Left forelimb (tissue), 1 donor: ENCODE results near the gene SETDB2.
A peak's percentile ranks its signal among the peaks of the same experiment; 100 is the strongest.
"Not testable (repeated sequence)": the region's sequence is repeated elsewhere in the genome, so short reads cannot be mapped to it uniquely, and the experiment has no call there.

Experiments
- DNase-seq: peaks from one replicate; pipeline ENCODE4 v3.0.0-alpha.2; 2018; ENCODE audit warnings: low spot score

Gene SETDB2

DNA sequence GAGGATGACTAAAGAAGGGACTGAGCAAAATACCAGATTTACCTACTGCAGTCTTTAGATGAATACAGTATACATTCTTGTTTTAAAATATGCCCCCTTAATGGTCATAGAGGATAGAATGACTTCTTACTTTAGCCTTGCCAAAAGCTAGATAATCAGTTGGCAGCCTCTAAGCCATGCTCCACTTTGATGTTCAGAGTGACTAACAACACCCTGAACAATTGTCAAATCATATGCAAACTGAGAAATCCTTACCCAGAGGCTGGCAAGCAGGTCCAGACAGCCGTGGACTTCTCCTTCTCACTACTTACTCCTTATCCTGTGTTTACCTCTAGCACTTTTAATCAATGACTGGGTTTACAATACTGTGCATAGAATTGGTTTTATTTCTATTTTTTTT is 28.1 kb downstream of the SETDB2 start:
- no peak for DNase-seq

DNA sequence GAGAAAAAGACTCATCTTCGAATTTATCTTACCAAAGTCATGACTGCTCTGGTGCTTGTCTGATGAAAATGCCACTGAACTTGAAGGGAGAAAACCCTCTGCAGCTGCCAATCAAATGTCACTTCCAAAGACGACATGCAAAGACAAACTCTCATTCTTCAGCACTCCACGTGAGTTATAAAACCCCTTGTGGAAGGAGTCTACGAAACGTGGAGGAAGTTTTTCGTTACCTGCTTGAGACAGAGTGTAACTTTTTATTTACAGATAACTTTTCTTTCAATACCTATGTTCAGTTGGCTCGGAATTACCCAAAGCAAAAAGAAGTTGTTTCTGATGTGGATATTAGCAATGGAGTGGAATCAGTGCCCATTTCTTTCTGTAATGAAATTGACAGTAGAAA is 32.5 kb downstream of the SETDB2 start:
- DNase-seq = no peak

DNA sequence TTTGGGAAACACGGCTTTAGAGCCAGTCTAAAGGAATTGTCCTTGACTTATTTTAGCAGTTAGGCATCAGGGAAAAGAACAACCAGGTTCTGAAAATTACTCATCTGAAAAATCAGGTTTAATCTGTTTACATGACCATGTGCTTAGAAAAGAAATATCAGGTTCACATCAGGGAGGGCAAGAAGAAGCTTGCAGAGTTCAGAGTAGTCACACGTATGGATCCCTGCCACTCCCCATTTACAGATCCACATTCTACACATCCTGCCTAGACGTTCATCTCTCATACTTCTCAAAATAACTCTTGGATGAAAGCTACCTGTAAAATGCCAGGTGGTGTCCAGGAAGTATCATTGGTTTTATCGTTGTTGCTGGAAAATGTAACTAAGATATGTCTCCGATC is 37.7 kb downstream of the SETDB2 start:
- DNase-seq = no peak

DNA sequence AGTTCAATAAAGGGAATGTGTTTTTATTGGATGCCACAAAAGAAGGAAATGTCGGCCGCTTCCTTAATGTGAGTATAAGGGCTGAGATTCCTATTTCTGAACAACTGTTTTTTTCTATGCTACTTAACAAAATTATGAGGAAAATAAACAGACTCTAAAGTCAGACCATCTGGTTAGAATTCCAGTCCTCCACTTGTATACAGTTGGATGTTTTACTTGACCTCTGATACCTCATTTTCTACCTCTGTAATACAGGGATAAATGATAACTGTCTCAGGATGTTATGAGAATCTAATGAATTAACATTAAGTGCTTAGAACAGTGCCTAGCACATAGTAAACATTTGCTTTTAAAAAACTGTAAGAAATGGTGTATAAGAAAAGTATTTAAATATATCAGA is 44.5 kb downstream of the SETDB2 start:
- DNase-seq = no peak

DNA sequence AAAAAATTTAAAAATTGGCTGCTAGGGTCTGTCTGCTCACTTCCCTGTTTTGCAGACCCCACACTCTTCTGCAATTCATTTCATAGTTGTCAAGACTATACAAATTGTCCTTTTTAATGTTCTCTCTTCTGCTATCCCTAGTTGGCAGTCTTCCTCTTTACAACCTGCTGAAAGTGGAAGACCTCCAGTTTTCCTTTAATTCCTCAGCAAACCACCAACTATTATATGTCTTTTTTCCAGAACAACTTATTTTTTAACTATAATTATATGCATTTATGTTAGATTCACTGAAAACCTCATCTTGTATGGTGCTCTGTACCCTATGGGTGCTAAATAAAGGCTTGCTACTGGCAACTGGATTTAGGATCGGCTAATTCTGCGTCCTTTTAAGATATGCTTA is 50.6 kb downstream of the SETDB2 start:
- no peak for DNase-seq

DNA sequence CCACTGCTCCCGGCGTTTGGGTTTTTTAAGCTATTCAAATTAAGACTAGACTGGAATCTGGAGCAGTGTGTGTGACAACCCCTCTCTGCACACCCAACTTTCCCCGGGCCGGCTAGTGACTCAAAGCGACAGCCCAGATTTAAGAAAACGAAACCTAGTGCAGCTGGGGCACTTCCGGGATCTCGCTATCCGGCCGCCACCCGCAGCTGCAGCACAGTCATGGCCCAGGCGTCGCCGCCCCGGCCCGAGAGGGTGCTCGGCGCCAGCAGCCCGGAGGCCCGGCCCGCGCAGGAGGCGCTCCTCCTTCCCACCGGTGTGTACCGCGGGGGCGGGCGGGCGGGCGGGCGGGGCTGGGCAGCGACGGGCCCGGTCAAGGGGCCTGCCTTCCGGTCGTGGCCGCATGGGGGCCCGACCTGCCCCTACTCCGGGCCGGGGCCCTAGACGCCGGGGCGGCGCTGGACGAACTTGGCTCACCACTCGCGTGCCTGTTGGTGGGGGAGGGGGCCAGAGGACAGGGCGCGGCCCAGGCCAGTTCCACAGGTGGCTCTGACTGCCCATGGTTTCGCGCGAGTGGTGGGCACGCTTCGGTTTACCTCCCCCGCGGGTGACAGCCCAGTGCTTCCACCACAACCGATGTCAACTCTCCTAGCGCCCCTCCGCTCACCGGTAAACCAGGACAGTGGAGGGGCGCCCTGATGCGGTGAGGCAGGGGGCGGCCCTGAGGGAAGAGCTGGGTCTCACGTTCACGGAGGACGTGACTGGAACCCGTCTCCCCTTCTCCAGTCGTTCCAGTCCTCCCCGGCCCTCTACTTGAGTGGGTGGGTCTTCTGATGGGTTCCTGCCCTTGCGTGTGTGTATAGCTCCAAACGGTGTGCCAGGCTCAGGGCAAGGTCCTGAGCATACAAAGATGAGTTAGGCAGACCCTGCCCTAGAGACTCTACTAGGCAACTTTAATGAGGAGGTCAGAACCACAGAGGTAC is 52.0 kb downstream of the SETDB2 start, which contains the start of gene PHF11:
Gene PHF11, plus strand, starts transcription at position 171 of the 980 bp plus-strand sequence. Its CDS starts 49 bp downstream, at position 220.
- DNase-seq = peak; percentile 88

DNA sequence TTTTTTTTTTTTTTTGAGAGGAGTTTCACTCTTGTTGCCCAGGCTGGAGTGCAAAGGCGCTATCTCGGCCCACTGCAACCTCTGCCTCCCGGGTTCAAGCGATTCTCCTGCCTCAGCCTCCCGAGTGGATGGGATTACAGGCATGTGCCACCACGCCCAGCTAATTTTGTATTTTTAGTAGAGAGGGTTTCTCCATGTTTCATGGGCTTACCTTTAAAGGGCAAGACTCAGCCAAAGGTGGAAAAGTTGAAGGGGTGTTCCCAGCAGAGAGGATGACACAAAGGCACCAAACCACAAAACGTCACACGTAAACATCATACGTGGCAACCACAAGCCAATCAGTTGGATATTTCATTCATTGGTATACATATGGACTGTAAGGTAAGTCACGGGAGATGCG is 52.8 kb downstream of the SETDB2 start:
- DNase-seq = not testable (repeated sequence)

DNA sequence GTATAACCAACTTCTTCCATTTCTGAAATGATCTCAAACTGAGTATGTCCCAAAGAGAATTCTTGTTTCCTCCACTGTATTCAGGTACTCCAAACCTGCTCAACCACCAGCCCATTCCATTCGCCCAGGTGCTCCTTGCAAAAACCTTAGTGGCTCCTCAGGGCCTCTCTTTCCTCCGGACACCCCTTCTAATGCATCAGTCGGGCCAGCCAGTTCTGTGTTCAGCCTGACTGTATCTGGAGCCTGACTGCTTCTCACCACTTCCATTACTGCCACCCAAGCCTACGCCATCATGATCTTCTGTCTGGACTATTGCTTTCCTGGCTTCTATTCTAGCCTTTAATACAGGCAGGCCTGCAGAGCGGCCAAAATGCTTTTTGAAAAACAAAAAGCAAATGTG is 53.2 kb downstream of the SETDB2 start:
- DNase-seq = no peak

DNA sequence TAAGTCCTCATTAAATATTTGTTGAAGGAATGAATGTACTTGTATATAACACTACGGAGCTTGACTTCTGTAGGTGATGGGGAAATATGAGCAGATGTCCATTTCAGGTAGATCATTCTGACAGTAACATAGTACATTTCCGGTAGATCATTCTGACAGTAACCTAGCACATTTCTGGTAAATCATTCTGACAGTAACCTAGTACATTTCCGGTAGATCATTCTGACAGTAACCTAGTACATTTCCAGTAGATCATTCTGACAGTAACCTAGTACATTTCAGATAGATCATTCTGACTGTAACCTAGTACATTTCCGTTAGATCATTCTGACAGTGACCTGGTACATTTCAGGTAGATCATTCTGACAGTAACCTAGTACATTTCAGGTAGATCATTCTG is 54.1 kb downstream of the SETDB2 start:
- no peak for DNase-seq

DNA sequence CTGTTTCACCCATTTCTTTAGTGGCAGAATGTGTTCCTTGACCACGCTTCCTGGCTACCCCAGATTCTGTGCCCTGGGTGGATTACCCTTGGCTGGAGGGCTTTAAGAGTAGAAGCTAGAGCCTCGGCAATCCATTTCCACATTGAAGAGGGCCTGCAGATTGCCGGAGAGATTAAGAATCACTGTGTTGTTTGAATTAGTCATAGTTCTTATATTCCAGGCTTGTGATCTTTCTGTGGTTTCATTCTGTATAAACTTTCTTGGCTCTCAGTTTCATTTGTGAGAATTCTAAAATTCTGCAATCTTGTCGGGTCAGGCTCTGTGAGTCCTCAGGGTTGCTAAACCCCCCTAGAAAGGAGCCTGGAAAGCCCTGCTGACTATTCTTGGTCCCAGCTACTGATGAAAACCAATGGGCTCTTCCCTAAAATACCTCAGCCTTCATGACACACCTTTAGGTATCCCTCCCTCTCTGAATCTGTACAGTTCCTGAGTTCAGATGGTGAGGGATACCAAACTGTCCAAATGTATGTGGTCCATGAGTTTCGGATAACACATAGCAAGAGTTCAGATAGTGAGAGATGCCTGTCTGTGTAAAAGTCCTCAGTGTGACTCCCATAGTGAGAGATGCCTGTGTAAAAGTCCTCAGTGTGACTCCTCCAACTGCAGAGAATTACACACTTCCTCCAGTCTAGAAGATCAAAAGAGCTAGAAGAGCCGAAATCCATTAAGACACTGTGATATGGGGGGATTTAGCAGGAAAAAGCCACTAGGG is 56.0 kb downstream of the SETDB2 start:
- no peak for DNase-seq

DNA sequence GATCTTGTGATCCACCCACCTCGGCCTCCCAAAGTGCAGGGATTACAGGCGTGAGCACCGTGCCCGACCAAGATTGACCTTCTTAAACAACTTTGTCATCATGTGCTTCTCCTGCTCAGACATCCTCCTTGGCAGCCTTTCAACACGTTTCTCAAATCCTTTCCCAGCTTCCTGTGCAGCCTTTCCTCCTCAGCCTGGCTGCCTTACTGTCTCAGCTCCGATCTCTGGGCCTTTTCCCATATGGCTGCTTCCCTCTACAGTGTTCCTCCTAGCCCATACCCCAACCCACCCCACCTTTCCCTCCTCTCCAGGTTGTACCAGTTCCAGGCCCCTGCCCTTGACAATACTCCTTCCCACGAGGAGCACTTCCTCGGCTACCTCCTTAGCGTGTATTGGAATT is 58.9 kb downstream of the SETDB2 start:
- DNase-seq = no peak

DNA sequence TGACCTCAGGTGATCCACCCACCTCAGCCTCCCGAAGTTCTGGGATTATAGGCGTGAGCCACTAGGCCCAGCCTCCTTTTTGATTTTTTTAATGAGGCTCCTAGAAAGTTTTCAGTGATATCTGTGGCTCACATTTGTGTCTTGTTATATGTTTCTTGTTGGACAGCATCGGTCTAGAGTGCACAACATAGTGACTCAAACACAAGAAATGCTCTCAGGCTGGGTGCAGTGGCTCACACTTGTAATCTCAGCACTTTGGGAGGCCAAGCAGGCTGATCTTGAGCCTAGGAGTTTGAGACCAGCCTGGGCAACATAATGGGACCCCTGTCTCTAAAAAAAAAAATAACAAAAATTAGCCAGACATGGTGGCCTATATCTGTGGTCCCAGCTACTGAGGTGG is 59.9 kb downstream of the SETDB2 start:
- no peak for DNase-seq

DNA sequence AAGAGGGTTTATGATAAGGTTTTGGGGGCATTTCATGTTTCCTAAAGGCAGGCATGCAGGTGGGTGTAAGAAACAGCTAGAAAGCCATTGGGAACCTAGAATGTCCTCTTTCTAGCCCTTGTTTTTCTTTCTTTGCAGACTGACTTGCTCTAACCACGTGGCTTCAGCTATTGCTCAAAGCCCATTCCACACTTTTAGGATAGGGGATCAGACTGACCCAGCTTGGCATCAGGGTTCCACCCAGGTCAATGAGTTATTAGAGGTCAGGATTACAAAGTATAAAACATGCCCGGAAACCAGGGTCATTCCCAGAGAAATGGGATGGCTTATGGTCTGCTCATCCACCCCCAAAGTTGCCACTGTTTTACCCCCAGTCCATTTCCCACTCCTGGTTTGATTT is 68.5 kb downstream of the SETDB2 start:
- DNase-seq = no peak

DNA sequence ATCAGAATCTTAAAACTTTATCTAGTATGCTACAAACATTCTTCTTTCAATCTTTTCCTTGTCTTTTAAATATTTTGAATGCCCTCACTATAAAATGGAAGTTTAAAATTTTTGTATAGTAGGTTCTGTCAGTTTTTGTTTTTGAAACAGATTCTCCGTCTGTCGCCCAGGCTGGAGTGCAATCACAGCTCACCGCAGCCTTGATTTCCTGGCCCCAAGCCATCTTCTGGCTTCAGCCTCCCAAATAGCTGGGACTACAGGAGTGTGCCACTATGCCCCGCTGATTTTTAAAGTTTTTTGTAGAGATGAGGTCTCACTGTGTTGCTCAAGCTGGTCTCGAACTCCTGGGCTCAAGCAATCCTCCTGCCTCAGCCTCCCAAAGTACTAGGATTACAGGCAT is 72.4 kb downstream of the SETDB2 start:
- DNase-seq = no peak

DNA sequence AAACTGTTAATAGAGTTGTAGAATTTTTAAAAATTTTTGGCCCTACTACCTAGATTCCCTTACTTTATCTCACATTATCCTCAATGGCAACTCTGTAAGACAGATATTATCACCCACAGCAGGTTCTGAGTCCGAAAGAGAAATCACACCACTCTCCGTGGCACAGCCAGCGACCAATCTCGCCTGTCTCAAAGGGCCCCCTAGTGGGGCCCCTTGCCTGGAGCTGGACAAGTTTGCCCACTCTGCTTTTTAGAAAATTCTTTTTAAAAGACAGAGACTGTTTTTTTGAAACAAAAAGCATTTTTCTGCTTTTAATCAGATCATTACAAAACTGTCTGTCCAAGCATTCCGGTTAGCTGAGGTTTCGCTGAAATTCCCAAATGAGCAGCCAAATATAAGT is 73.4 kb downstream of the SETDB2 start:
- no peak for DNase-seq

DNA sequence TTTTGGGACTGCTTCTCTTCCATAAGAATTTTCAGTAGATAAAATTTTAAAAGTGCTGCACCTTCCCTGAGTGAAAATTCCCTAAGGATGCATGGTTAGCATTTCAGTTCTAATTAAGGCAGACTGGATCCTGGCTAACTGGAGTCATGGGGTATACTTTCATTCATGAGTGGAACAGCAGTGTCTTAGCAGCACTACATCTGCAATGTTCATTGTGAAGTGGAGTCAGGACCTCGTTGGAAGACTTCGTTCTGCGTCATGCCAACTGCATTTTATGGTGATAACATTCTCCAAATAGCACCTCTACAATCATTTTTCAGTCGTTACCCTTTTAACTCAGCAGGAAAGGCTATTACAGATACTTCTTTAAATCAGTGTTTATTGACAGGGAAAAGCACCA is 77.2 kb downstream of the SETDB2 start:
- DNase-seq = no peak

DNA sequence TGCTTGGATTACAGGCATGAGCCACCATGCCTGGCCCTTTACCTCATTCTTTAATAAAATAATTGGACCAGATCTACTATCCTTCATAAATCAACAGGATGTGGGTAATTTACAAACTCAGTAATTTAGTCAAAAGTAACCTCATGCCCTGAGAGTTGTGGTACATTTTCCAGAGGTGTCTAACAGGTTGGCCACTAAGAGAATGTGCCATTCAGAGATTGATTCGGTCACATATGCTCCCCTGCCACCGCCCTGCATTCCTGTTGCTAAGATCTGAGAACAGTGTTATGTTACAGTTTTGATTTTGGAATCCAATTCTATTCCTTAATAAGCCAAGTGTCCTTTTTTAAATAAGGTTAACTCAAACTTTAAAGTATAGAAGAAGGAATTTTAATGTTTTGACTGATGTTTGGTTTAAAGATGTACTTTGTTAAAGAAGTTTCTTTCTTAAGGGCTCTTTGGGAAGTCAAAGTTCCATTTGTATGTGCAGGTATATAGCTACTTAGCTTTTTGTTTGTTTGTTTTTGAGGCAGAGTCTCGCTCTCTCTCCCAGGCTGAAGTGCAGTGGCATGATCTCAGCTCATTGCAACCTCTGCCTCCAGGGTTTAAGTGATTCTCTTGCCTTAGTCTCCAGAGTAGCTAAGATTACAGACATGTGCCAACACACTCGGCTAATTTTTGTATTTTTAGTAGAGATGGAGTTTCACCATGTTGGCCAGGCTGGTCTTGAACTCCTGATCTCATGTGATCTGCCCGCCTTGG is 80.8 kb downstream of the SETDB2 start:
- no peak for DNase-seq

DNA sequence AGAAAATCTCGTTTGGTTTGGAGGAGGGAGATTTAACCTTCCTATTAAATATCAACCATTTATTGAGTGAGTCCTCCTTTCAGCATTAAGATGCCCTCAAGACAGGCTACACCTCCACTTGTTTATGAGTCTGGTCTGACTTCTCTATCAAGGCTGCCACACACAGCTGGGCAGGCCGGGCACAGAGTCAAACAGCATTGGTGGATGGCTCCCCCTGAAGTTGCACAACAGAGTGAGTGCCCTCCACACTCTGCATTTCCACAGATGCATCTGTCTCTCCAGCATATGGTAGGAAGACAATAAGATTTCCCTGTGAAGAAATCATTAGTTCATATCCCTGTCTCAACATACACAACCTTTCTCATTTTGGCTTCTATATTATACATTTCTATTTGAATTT is 83.0 kb downstream of the SETDB2 start:
- DNase-seq = no peak

DNA sequence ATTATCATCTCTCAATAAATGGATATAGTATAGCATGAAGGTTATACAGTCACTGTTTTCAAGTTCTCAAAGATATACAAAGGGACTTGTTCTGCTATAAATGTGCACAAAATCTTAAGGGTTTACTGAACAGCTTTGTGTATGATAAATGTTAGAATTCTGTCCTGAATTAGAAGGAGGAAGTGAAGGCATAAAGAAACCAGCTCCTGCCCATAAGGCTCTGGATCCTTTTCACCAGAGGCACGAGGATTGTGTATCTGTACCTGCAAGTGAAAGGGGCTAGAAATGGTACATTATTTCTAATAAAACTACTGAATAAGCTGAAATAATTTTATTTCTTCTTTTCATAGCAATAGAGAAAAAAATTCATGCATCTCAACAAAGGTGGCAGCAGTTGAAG is 84.1 kb downstream of the SETDB2 start:
- DNase-seq = no peak

DNA sequence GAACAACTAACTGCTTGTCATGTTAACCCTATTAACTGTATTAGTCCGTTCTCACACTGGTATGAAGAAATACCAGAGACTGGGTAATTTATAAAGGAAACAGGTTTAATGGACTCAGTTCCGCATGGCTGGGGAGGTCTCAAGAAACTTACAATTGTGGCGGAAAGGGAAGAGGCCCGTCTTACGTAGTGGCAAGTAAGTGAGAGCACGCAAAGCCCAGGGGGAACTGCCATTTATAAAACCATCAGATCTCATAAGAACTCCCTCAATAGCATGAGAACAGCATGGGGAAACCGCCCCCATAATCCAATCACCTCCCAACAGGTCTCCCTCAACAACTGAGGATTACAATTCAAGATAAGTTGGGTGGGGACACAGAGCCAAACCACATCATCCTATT is 86.4 kb downstream of the SETDB2 start:
- no peak for DNase-seq

DNA sequence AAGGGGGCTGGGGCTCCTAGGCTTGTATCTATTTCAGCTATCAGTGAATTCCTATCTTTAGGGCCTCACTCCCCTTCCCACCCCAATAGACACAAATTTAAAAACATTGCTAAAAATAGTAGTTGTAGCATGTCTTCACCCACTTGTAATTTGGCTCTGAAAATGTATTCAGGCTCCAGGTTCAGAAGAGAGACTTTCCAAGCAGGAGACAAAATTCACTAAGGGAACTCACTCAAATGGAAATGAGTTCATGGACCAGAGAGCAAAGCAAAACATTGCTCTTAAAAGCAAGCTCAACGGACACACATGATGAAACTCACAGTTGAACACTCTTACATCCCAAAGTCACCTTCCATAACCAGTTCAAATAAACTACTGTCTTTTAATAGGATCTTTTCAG is 88.5 kb downstream of the SETDB2 start:
- DNase-seq = no peak

DNA sequence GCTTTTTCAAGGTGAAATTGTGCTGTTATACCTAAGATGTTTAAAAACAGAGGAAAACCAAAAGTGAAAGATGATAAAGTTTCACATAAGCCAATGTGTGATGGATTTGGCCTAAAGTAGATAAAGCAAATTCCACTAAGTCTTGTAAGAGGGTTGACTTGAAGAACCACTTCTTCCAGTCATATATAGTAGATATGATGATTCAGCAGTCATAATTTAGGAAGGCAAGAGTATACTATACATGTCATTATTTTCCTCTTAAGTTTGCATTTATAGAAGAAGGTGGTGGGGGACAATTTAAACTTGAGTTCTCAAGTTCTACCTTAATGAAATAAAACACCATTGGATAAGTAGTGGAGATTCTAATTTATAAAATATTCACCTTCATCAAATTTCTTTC is 88.9 kb downstream of the SETDB2 start:
- no peak for DNase-seq
